ENCODE measurements around the gene MYO6.
"Not testable (repeated sequence)": the region's sequence is repeated elsewhere in the genome, so short reads cannot be mapped to it uniquely, and the experiment has no call there.

Gene MYO6

DNA sequence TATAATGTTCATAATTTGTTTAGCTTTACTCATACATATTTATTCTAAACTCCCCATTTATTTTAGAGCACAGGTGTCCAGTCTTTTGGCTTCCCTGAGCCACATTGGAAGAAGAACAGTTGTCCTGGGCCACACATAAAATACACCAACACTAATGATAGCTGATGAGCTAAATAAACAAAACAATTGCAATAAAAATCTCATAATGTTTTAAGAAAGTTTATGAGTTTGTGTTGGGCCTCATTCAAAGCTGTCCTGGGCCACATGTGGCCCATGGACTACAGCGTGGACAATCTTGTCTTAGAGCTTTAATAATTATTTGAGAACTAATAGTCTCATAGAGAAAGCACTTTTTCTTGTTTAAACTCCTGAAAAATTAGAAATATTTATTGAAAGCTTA lies 131.3 kb downstream of the MYO6 start:
- no peak for DNase-seq (ENCODE audit: low read depth in 4 of 4, low spot score in 1 of 4)

- no peak for DNase-seq (ENCODE audit: low read depth in 4 of 4, low spot score in 1 of 4)
Observed at GRCh38 chr6:75882734-75883133, 133.7 kb downstream of the MYO6 start.

GRCh38 chr6:75884822-75885221 lies 135.8 kb downstream of the MYO6 start:
- no peak for DNase-seq (ENCODE audit: low read depth in 4 of 4, low spot score in 1 of 4)

DNA sequence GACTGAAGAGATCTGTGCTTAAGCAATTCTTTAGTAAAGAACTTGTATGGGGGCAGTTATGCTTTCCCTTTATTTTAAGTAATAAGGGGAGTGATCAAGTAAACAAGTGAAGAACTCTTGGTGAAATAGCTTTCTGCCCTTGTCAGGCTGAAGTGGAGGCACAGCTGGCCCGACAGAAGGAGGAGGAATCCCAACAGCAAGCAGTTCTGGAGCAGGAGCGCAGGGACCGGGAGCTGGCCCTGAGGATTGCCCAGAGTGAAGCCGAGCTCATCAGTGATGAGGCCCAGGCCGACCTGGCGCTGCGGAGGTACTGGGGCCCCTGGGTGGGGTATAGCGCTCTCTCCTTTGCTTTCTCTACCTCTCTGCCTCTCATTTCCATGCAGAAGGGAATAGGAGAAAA lies 143.3 kb downstream of the MYO6 start:
- DNase-seq (ENCODE audit: low read depth in 4 of 4, low spot score in 1 of 4) = no peak

DNA sequence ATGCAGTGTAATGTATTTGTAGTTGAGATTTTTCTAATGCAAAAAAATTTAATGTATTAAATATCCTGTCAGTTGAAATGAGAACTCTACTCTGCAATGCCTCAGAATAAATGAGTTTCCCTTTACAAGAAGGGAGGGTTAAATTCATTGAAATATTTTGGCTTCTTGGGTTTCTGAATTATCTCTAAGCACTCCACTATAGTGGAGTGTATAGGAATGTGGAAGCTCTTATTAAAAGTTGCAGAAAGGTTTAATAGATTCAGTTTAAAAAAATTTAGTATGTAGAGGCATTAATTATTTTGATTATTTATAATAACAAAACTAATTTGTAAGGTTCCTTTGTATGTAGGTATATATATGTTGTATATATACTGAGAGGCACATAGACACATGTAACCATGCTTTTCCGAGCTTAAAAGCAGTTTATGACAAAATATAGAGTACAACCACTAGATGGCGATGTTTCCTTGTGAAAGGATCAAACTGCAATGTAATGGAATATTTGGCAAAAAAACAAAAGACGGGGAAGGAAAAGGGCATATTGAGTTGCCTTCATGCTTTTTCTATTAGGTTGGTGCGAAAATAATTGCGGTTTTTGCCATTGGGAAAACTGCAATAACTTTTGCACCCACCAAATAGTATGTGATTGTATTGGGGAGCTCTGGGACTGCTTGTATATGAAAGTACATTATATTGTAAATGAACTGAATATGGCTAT lies 144.2 kb downstream of the MYO6 start:
- DNase-seq (ENCODE audit: low read depth in 4 of 4, low spot score in 1 of 4) = no peak

- no peak for DNase-seq (ENCODE audit: low read depth in 4 of 4, low spot score in 1 of 4)
Observed at GRCh38 chr6:75893776-75894152, 144.7 kb downstream of the MYO6 start.

- no peak for DNase-seq (ENCODE audit: low read depth in 4 of 4, low spot score in 1 of 4)
Observed at GRCh38 chr6:75896526-75896925, 147.5 kb downstream of the MYO6 start.

GRCh38 chr6:75900216-75900615 lies 151.2 kb downstream of the MYO6 start:
- DNase-seq (ENCODE audit: low read depth in 4 of 4, low spot score in 1 of 4) = not testable (repeated sequence)

DNA sequence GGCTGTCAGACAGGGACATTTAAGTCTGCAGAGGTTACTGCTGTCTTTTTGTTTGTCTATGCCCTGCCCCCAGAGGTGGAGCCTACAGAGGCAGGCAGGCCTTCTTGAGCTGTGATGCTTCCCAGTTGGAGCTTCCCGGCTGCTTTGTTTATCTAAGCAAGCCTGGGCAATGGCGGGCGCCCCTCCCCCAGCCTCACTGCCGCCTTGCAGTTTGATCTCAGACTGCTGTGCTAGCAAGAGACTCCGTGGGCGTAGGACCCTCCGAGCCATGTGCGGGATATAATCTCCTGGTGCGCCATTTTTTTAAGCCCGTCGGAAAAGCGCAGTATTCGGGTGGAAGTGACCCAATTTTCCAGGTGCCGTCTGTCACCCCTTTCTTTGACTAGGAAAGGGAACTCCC lies 156.1 kb downstream of the MYO6 start:
- not testable (repeated sequence) for DNase-seq (ENCODE audit: low read depth in 4 of 4, low spot score in 1 of 4)

- DNase-seq (ENCODE audit: low read depth in 4 of 4, low spot score in 1 of 4) = no peak
Observed at GRCh38 chr6:75906871-75907270, 157.8 kb downstream of the MYO6 start.

- DNase-seq (ENCODE audit: low read depth in 4 of 4, low spot score in 1 of 4) = no peak
Observed at GRCh38 chr6:75907444-75907843, 158.4 kb downstream of the MYO6 start.

DNA sequence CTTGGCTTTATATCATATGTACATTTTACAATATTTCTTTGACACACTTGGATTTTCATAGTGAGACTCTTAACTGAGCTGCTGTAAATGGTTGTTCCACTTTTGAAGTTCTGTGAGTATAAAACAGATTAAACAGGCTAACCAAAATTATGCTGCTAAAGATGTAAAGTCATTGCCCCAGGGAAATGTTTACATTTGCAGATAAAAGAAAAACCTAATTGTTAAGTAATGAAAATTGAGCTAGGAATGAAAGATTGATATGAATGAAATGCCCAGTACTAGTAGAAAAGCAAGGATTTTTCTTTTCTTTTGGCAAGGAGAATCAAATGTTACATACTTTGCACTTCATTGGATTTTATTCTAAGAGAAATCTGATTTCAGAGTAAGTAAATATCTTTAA lies 164.0 kb downstream of the MYO6 start:
- DNase-seq (ENCODE audit: low read depth in 4 of 4, low spot score in 1 of 4) = no peak

- DNase-seq (ENCODE audit: low read depth in 4 of 4, low spot score in 1 of 4) = no peak
Observed at GRCh38 chr6:75922226-75922625, 173.2 kb downstream of the MYO6 start.

- DNase-seq (ENCODE audit: low read depth in 4 of 4, low spot score in 1 of 4) = no peak
Observed at GRCh38 chr6:75926293-75927168, 177.5 kb downstream of the MYO6 start.

- DNase-seq (ENCODE audit: low read depth in 4 of 4, low spot score in 1 of 4) = no peak
Observed at GRCh38 chr6:75931011-75931680, 182.1 kb downstream of the MYO6 start.

DNA sequence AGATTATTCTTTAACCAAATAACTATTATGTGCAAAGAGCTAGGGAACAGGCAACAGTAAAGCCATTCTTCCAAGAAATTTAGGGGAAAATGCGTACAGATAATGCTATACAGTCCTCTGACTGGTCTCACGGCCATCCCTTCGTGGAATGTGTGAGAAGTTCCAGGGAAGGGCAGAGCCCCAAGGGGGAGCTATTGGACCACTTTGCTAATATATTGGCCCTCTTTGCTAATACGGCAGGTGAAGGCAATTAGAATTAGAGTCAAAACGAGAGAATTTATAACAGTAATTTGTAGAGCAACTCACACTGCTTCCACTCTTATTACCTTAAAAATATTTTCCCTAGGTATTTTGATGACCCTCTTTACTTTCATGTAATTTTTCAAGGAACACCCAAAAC lies 183.0 kb downstream of the MYO6 start:
- no peak for DNase-seq (ENCODE audit: low read depth in 4 of 4, low spot score in 1 of 4)

- no peak for DNase-seq (ENCODE audit: low read depth in 4 of 4, low spot score in 1 of 4)
Observed at GRCh38 chr6:75933387-75933975, 184.4 kb downstream of the MYO6 start.

DNA sequence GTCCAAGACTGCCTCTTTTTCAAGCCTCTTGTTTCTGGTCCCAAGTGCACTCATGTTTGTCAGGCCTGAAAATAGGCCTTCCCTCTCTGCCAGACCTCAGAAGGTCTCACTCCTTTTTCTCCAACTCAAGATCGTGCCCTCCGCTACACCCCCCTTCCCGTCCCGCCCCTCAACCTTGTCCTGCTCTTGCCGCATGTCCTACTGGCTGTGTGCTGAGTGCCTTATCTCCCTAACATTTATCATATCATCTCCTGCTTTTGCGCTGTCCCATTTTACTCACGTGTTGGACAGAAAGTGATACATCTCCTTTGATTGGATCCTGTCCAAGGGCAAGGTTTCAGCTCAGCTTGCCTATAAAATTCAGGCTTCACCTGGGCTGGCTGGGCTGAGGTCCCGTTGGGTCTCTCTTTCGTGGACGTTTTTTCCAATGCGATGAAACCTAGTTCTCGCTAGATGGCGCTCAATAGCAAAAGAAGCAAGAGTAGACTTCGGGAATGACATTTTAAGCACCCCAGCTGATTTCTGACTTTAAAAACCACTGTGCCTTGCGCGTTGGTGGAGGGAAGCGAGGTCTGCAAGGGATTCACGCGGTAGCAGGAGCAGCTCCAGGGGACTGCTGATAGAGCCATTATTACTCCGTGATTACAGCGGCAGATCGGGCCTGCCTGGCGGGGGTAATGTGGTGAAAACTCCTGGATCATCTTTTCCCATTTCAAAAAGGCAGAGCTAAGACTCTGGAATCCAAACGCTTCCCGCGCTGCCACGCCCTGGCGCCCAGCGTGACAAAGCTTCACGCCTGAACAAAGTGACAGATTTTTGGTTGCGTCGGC lies 185.8 kb downstream of the MYO6 start:
- DNase-seq (ENCODE audit: low read depth in 4 of 4, low spot score in 1 of 4) = peak in 2 of 4 experiments; percentile 1 to 2

DNA sequence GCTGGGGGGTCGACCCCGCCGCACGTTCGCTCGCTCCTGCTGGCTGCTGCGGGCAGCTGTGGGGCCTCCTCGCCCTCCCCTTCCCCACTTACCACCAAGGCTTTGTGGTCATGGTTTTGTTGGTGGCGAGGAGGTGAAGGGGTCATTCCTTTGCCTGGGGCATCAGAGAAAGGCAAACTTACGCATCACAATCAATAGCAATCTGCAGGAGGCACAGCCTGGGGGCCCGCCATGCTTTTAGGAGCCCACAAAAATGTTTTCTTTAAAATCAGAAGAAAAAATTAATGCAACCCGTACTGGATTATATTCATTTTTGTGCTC lies 186.4 kb downstream of the MYO6 start:
- no peak for DNase-seq (ENCODE audit: low read depth in 4 of 4, low spot score in 1 of 4)

DNA sequence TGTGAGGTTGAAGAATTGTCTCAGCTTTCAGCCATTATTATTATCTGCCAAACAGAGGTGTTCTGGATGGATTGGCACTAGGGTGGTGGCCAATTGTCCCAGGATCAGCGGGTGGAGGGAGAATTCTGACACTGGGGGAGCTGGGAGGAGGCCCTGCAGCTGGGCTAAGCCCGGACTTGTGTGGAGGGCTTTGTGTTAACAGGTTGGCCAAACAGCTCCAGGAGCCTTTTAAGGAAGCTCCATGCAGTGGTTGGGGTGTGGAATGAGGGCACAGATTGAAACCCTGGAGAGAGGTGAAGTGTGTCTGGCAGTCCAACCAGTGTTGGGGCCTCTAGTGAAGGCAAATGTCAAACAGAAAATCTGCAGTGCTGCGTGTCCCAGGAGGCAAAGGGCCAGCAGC lies 187.6 kb downstream of the MYO6 start:
- no peak for DNase-seq (ENCODE audit: low read depth in 4 of 4, low spot score in 1 of 4)

GRCh38 chr6:75937846-75938245 lies 188.8 kb downstream of the MYO6 start:
- no peak for DNase-seq (ENCODE audit: low read depth in 4 of 4, low spot score in 1 of 4)
